Kidney (tissue), 14 donors: Measurements from ENCODE around the gene LIN7C. TPM values are rescaled to one million over a fixed set of nuclear protein-coding genes. Genes with fewer than 3 reads are reported as not detected.

Source experiments
- DNase-seq, 5 donors: peaks; one replicate each; pipeline ENCODE4 v3.0.0-alpha.2; 2013 to 2020
- FAIRE-seq: peaks from 2 replicates; lab custom pipeline; 2012; peaks lifted over from hg19 to GRCh38; lab: Jason Lieb, UNC
- H3K27ac ChIP-seq, 2 donors: one replicate each; pipeline ENCODE4 v1.7.0; 2013; ENCODE audit warnings: low read depth in 2 of 2, low read length in 2 of 2, inconsistent platforms in 1 of 2
- H3K27me3 ChIP-seq: one replicate; pipeline ENCODE4 v1.7.1; 2013; ENCODE audit warnings: low read length, inconsistent platforms; ENCODE audit not compliant: control insufficient read depth, insufficient read depth
- H3K36me3 ChIP-seq, 3 donors: one replicate each; pipeline versions ENCODE4 v1.7.0 to v1.7.1; 2013; ENCODE audit warnings: low read length in 3 of 3, control low read depth in 1 of 3, inconsistent platforms in 1 of 3; ENCODE audit not compliant: insufficient read depth in 3 of 3, control insufficient read depth in 2 of 3
- H3K4me1 ChIP-seq, 3 donors: one replicate each; pipeline versions ENCODE4 v1.7.0 to v1.7.1; 2013; ENCODE audit warnings: low read length in 3 of 3, inconsistent platforms in 1 of 3, low read depth in 1 of 3; ENCODE audit not compliant: control insufficient read depth in 2 of 3, insufficient read depth in 2 of 3
- H3K4me3 ChIP-seq, 3 donors: one replicate each; pipeline versions ENCODE4 v1.7.0 to v1.8.1; 2013; ENCODE audit warnings: low read length in 3 of 3, control low read depth in 1 of 3, inconsistent platforms in 1 of 3
- H3K9ac ChIP-seq, 3 donors: one replicate each; pipeline versions ENCODE4 v1.7.0 to v1.7.1; 2013; ENCODE audit warnings: low read length in 3 of 3, control low read depth in 1 of 3, inconsistent platforms in 1 of 3
- H3K9me3 ChIP-seq, 3 donors: one replicate each; pipeline versions ENCODE4 v1.7.0 to v1.7.1; 2013; ENCODE audit warnings: low read length in 3 of 3, control low read depth in 1 of 3, inconsistent platforms in 1 of 3; ENCODE audit not compliant: control insufficient read depth in 2 of 3, insufficient read depth in 1 of 3
- CTCF ChIP-seq: IDR thresholded peaks from 3 replicates; pipeline ENCODE4 v1.5.1; 2012; ENCODE audit warnings: mild to moderate bottlenecking, moderate library complexity, borderline replicate concordance; ENCODE audit not compliant: insufficient read depth; ENCODE audit errors: extremely low read depth
- intact Hi-C: fragments of 100-400 bp; cut with DNase I; formaldehyde crosslinking; loops from one replicate; pipeline ENCODE4 v1.11.1; 2022
- microRNA-seq: library from miRNA; unstranded; fragments of <30 nt; microRNA quantifications from one replicate; pipeline ENCODE4 v1.2.0, GENCODE V29; 2020
- polyA plus RNA-seq: library from polyadenylated mRNA; stranded (reverse); fragments of 350-450 nt; fragmentation: Illumina TruSeq; extraction: RNeasy Lipid Tissue Mini Kit (QIAGEN cat#74804); gene quantifications from one replicate; pipeline ENCODE4 v1.2.3, GENCODE V29; 2014; ENCODE audit warnings: low read depth, low replicate concordance; ENCODE audit not compliant: insufficient read depth
- total RNA-seq: library from RNA; stranded (reverse); fragmentation: NEBNext Ultra II Directional; extraction: Animal tissue kit (Norgen Biotek cat#: 25700); gene quantifications from one replicate; pipeline ENCODE4 v1.2.1, GENCODE V29; 2021
- donor health status: control.
- donor health status: control.
- donor health status: control.
- donor health status: control.
- donor health status: control.
- donor health status: DM: yes; HTN: yes; CAD: no.
- donor health status: Normal renal cell carcinoma (clear cell type).

The LIN7C gene
- total and polyA plus RNA-seq, 2 donors from 2014 or later = 9.1 to 37.8 TPM

GRCh38 chr11:27447288-27448183 lies 59.0 kb downstream of the LIN7C start:
- Histone ChIP-seq H3K27me3 (no peaks in the 10 kb centered on the region), H3K9me3 (no peaks in the 10 kb centered on the region), H3K36me3 (no peaks in the 10 kb centered on the region), H3K4me1 (peaks cover 0 to 41% (median 7%) of the 10 kb centered on the region in 3 donors), H3K9ac (no peak overlapping the region), H3K4me3 (no peak overlapping the region), H3K27ac (no peak overlapping the region)
- no peak for TF ChIP-seq CTCF
- FAIRE-seq (no peak), DNase-seq (no peak)
- intact Hi-C loops = no loop called here

GRCh38 chr11:27445625-27446024 lies 60.9 kb downstream of the LIN7C start:
- no peak for FAIRE-seq
- intact Hi-C loops = no loop called here
- peaks cover 0 to 34% (median 5%) of the 10 kb centered on the region in 3 donors for H3K4me1 ChIP-seq

GRCh38 chr11:27444801-27445215 lies 61.8 kb downstream of the LIN7C start:
- Histone ChIP-seq H3K36me3 (no peaks in the 10 kb centered on the region), H3K4me1 (peaks cover 0 to 35% (median 5%) of the 10 kb centered on the region in 3 donors), H3K27ac (no peak overlapping the region), H3K9ac (no peak overlapping the region), H3K27me3 (no peaks in the 10 kb centered on the region), H3K9me3 (no peaks in the 10 kb centered on the region), H3K4me3 (no peak overlapping the region)
- peak in 2 of 5 donors; percentile 53 to 56 for DNase-seq
- no peak for TF ChIP-seq CTCF
- intact Hi-C loops = no loop called here
- no peak for FAIRE-seq

More at GRCh38 chr11:27445625-27446024, 60.9 kb downstream of the LIN7C start:
- Histone ChIP-seq H3K9ac (no peak overlapping the region), H3K4me3 (no peak overlapping the region), H3K27me3 (no peaks in the 10 kb centered on the region), H3K9me3 (no peaks in the 10 kb centered on the region), H3K36me3 (no peaks in the 10 kb centered on the region), H3K27ac (no peak overlapping the region)
- no peak for TF ChIP-seq CTCF
- no peak for DNase-seq

Small RNAs within 50 kb of the gene (microRNA-seq; reads per million reads assigned to microRNA genes)
- not detected for gene MIR8087

Other genes starting within 250 kb of the LIN7C start
- gene CCDC34, start 143.6 kb downstream of the LIN7C start, total RNA-seq = 5.4 TPM
- gene CCDC34, start 143.6 kb downstream of the LIN7C start, polyA plus RNA-seq = 6.0 TPM
- gene LGR4, start 34.0 kb downstream of the LIN7C start, total RNA-seq = 109 TPM
- 22.7 TPM for gene LGR4, start 34.0 kb downstream of the LIN7C start, polyA plus RNA-seq
- 0.31 TPM for gene BDNF, start 193.7 kb upstream of the LIN7C start, total RNA-seq
- gene BDNF, start 193.7 kb upstream of the LIN7C start, polyA plus RNA-seq = 0.19 TPM